ENCODE data around the gene PRPF19.

DNA sequence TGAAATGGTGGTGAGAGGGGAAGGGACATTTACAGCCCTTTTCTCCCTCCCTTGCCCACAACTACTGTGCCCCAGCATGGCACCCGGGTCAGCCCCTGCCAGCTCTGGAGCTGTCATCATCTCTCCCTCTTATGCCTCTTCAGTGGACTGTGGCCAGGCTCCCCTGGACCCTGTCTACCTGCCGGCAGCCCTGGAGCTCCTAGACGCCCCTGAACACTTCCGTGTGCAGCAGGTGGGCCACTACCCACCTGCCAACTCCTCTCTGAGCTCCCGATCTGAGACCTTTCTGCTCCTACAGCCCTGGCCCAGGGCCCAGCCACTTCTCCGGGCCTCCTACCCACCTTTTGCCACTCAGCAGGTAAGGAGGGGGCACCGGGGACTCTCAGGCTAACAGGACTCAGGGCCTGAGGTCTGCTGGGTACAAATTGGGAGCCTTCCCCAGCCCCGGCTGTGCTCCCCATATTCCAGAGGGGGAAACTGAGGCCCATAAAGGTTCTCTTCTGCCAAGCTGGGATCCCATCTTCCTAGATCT is 20.7 kb upstream of the PRPF19 start:
- no peak for TF ChIP-seq CTCF (IDR thresholded peaks at IDR 0.05)
- TF ChIP-seq POLR2A (IDR thresholded peaks at IDR 0.05) = no peak
- TF ChIP-seq POLR2AphosphoS5 (IDR thresholded peaks at IDR 0.05) = no peak
- no peak for TF ChIP-seq EP300 (IDR thresholded peaks at IDR 0.05)

All from gastroesophageal sphincter (tissue), 3 donors.